ENCODE data around the gene UNC93A.
"Not testable (repeated sequence)": the region's sequence is repeated elsewhere in the genome, so short reads cannot be mapped to it uniquely, and the experiment has no call there.

DNA sequence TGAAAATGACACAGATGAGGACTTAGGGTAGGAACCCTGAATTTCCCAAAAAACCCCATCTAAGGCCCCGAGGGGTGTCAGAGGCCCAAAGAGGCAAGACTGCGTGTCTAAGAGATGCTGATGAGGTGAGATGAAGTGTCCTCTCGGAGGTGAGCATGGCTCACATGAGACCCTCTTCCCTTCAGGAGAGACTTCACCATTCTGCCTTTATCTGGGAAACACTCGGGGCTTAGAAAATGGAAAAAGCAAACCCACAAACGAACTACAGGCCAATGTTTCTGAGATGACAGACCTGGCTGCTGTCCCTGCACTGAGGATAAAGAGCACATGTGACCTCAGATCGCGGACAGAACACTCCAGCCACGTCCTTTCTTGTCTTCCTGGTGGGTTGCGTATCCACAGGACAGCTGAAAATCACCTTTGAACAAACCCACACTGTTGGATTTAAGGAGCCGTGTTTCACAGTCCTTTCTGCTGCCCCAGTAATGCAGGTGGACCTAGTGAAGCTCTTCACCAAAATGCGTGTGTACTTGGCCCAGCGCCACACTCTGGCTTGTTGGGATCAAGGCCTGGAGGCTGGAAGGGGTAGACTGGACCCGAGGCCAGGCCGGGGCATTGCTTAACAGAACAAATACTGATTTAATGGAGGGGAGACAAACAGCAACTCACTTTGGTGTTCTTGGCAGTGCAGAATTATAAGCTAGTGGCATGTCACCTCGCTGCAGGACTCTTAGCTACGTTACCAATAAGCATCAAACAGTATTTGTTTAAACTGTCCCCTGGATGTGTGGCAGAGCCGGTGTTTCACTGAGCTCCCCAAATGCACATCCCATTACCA is 18.5 kb downstream of the UNC93A start:
- TF ChIP-seq POLR2AphosphoS5 (IDR thresholded peaks at IDR 0.05; ENCODE audit: insufficient read depth, low read depth, low read length); JUN (IDR thresholded peaks at IDR 0.05; ENCODE audit: borderline replicate concordance, insufficient read depth, insufficient read length, low read depth); MYC (IDR thresholded peaks at IDR 0.05; ENCODE audit: low read depth, low read length); GATA2 (IDR thresholded peaks at IDR 0.05; ENCODE audit: insufficient read depth, insufficient read length, low read depth, low read length); POLR2A (IDR thresholded peaks at IDR 0.05; ENCODE audit: low read depth, low read length); EZH2 (IDR thresholded peaks at IDR 0.05; ENCODE audit: borderline replicate concordance, low read depth, low read length, severe bottlenecking): not testable (repeated sequence)
- TF ChIP-seq, protein P1, sequence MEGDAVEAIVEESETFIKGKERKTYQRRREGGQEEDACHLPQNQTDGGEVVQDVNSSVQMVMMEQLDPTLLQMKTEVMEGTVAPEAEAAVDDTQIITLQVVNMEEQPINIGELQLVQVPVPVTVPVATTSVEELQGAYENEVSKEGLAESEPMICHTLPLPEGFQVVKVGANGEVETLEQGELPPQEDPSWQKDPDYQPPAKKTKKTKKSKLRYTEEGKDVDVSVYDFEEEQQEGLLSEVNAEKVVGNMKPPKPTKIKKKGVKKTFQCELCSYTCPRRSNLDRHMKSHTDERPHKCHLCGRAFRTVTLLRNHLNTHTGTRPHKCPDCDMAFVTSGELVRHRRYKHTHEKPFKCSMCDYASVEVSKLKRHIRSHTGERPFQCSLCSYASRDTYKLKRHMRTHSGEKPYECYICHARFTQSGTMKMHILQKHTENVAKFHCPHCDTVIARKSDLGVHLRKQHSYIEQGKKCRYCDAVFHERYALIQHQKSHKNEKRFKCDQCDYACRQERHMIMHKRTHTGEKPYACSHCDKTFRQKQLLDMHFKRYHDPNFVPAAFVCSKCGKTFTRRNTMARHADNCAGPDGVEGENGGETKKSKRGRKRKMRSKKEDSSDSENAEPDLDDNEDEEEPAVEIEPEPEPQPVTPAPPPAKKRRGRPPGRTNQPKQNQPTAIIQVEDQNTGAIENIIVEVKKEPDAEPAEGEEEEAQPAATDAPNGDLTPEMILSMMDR (IDR thresholded peaks at IDR 0.05; ENCODE audit: extremely low read depth in 1 of 2, insufficient read depth in 1 of 2, low read depth in 1 of 2, low read length in 2 of 2): not testable (repeated sequence)
